Stomach smooth muscle (tissue), 2 donors: ENCODE measurements around the gene SEMA4D.

Experiments used
- H3K27ac ChIP-seq: one replicate; pipeline ENCODE4 v1.7.0; 2013; ENCODE audit warnings: mild to moderate bottlenecking, low read length, inconsistent platforms
- H3K27me3 ChIP-seq, 2 donors: one replicate each; pipeline ENCODE4 v1.7.0; 2013; ENCODE audit warnings: low read length in 2 of 2; ENCODE audit not compliant: insufficient read depth in 2 of 2, control insufficient read depth in 1 of 2
- H3K36me3 ChIP-seq, 2 donors: one replicate each; pipeline ENCODE4 v1.7.0; 2013; ENCODE audit warnings: low read length in 2 of 2; ENCODE audit not compliant: control insufficient read depth in 2 of 2, insufficient read depth in 2 of 2
- H3K4me1 ChIP-seq: one replicate; pipeline ENCODE4 v1.7.0; 2013; ENCODE audit warnings: low read length; ENCODE audit not compliant: control insufficient read depth, insufficient read depth
- H3K4me3 ChIP-seq, 2 donors: one replicate each; pipeline ENCODE4 v1.7.0; 2013; ENCODE audit warnings: low read length in 2 of 2
- H3K9ac ChIP-seq, 2 donors: one replicate each; pipeline ENCODE4 v1.7.0; 2013; ENCODE audit warnings: low read length in 2 of 2, mild to moderate bottlenecking in 1 of 2
- H3K9me3 ChIP-seq, 2 donors: one replicate each; pipeline ENCODE4 v1.7.0; 2013; ENCODE audit warnings: low read length in 2 of 2; ENCODE audit not compliant: control insufficient read depth in 2 of 2
- donor health status: healthy.
- donor health status: Pancreatic carcinoma.

The SEMA4D gene

DNA sequence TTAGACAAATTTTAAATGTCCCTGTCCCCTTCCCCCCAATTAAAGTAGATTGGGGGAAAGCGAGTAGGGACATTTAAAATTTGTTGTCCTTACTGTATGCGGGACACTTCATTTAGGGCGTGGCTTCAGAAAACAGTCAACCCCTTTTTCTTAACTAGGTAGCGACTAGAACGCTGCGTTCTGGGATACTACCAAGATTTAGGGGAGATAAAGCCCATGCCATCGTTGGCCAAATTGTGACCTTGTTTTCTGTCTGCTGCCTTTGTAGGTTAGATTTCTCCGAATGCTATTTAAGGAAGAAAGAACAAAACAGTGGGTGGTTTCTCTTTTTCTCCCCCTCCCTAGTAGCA is 185.7 kb downstream of the SEMA4D start:
- Histone ChIP-seq H3K9ac (no peak overlapping the region), H3K27me3 (no peaks in the 10 kb centered on the region), H3K4me1 (peaks cover 13% of the 10 kb centered on the region), H3K27ac (no peak overlapping the region), H3K36me3 (no peaks in the 10 kb centered on the region), H3K9me3 (no peaks in the 10 kb centered on the region), H3K4me3 (peak overlapping the region in 1 of 2 donors; percentile 14)

- Histone ChIP-seq H3K27ac (no peak overlapping the region), H3K27me3 (no peaks in the 10 kb centered on the region), H3K9ac (peak overlapping the region; percentile 6 to 39), H3K36me3 (no peaks in the 10 kb centered on the region), H3K4me3 (peak overlapping the region; percentile 58 to 84), H3K4me1 (peaks cover 13% of the 10 kb centered on the region), H3K9me3 (no peaks in the 10 kb centered on the region)
Observed at GRCh38 chr9:89311346-89312221, 186.3 kb downstream of the SEMA4D start.
